GM18870 (cell line): ENCODE data around the gene TMC4.
"Not testable (repeated sequence)": the region's sequence is repeated elsewhere in the genome, so short reads cannot be mapped to it uniquely, and the experiment has no call there.

ENCODE experiments used
- ATAC-seq: cut with Tn5 transposase; IDR thresholded peaks from one replicate; pipeline ENCODE4 v1.9.1; 2021; ENCODE audit warnings: moderate library complexity; ENCODE audit not compliant: unreplicated experiment

TMC4 gene

DNA sequence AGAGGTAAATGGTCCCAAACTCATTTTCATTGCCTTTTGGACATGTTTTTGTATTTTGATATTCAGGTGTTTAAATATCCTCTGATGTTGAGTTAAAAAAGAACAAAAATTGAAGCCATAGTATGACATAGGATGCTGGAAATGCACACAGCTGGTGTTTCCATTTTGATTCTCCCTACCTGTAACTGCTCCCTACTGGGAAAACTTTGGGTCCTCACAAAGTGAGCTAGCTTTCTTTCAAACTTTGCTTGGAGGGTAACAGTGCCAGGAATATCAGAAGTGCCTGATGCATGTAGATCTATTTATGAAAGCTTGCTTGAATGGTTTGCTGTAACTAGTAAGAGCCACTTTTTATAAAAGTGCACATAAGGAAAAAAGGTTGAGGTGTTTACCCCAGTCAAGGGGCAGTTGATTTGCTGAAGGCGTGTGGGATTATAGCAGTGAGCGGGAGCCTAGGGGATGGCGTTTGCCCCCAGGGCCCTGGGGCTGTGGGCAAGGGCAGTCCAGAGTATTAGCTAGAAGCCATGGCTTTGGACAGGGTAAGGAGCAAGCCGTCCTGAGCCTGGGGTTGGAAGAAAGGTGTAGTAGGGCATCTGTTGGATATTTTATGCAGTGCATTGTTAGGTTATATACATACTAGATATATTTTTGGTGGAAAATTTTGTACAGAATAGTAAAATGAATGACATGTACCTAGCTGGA lies 32.0 kb upstream of the TMC4 start:
- ATAC-seq, result no peak

DNA sequence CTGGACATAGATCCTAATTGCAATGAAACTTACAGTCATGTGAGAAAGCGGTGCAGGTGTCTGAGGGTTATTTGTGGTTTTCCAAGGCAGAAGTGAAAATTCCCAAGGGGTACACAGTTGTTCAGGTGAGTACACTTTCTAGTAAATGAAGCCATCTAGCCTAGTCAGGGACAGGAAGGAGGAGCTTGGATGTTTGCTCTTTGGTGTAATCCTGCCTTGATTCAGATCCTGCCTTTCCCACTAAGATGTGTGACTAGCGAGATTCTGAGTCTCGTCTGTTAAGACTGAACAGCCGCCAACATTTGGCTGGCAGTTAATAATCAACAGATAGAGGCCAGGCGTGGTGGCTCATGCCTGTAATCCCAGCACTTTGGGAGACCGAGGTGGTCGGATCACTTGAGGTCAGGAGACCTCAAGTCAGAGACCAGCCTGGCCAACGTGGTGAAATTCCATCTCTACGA lies 30.2 kb upstream of the TMC4 start:
- ATAC-seq, result no peak

- no peak for ATAC-seq
Measured at GRCh38 chr19:54201980-54202379, 29.0 kb upstream of the TMC4 start.

DNA sequence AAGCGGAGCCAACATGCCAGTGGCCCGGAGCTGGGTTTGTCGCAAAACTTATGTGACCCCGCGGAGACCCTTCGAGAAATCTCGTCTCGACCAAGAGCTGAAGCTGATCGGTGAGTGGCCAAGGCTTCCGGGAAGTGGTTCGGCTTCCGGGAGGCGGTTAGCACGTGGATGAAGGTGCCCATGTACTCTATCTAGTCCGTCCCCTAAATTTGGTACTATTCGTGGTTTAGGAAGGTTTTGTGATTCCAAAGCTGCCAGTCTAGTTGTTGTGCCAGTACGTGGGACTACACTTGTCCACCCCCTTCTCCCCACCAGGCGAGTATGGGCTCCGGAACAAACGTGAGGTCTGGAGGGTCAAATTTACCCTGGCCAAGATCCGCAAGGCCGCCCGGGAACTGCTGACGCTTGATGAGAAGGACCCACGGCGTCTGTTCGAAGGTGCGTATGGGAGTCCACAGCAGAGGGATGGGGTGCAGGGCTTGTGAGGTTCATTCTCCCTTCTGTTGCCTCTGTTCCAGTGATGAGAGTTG lies 28.3 kb upstream of the TMC4 start:
- no peak for ATAC-seq

DNA sequence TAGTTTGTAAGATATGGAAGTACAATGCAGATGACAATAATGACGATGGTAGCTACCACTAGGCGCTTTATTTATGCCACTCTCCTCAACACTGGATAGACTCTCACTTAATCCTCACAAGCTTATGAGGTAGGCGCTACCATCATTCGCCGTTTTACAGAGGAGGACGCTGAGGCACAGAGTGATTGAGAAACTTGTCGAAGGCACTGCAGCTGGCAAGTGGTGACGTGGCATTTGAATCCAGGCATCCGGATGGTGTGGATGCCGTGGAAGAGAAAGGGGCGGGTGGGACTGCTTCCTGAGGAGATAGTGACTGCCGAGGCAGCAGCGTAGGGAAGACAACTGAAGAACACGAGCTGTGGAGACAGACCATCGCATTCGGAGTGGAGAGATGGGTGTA lies 26.4 kb upstream of the TMC4 start:
- no peak for ATAC-seq

DNA sequence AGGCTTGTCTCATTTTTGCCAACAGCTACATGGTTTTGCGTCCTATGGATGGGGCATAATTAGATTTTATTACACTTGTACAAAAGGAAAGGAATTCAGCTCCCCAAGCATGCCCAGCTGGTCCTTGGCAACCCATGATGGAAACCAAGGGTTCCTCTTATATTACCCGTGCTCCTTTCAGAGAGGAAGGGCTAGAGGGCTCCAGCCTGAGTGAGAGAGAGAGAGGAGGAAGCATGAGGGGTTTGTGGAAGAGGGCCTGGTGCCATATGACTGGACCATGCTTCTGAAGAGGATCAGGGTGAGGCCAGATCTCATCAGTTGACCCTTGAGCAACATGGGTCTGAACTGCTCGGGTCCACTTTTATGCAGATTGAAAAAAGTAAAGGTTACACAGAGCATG lies 24.2 kb upstream of the TMC4 start:
- ATAC-seq, result no peak

DNA sequence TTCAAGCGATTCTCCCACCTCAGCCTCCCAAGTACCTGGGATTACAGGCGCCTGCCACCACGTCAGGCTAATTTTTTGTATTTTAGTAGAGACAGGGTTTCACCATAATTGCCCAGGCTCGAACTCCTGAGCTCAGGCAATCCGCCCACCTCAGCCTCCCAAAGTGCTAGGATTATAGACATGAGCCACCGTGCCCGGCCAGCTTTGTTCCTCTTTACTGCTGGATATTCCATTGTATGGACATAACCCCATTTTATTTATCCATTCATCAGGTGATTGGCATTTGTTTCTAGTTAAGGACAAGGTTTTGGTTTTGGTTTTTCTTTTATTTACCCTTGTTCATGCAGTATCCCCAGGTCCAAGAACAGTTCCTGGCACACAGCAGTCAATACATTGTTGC lies 23.6 kb upstream of the TMC4 start:
- ATAC-seq, result no peak

DNA sequence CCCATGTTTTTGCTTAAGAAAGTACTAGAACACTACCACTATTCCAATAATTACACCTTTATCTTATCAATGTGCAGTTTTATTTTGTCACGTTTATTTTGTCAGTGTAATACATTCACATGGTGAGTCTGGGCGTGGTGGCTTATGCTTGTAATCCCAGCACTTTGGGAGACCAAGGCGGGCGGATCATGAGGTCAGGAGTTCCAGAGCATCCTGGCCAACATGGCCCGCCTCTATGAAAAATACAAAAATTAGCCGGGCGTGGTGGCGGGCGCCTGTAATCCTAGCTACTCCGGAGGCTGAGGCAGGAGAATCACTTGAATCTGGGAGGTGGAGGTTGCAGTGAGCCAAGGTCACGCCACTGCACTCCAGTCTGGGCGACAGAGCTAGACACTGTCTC lies 21.5 kb upstream of the TMC4 start:
- ATAC-seq, result not testable (repeated sequence)

- no peak for ATAC-seq
Measured at GRCh38 chr19:54193011-54193410, 20.1 kb upstream of the TMC4 start.

DNA sequence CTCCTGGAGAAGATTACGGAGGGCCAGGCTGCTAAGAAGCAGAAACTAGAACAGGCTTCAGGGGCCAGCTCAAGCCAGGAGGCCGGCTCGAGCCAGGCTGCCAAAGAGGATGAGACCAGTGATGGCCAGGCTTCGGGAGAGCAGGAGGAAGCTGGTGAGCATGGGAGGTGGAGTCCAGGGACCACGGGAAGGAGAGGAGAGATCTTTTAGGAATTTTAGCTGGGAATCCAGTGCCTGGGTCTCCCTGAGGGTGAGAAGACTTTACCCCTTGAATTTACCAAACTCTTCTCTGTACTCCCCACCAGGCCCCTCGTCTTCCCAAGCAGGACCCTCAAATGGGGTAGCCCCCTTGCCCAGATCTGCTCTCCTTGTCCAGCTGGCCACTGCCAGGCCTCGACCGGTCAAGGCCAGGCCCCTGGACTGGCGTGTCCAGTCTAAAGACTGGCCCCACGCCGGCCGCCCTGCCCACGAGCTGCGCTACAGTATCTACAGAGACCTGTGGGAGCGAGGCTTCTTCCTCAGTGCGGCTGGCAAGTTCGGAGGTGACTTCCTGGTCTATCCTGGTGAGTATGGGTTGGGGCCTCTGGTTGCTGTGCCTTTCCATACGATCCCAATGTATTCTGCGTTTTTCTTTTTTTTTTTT lies 19.0 kb upstream of the TMC4 start:
- no peak for ATAC-seq

DNA sequence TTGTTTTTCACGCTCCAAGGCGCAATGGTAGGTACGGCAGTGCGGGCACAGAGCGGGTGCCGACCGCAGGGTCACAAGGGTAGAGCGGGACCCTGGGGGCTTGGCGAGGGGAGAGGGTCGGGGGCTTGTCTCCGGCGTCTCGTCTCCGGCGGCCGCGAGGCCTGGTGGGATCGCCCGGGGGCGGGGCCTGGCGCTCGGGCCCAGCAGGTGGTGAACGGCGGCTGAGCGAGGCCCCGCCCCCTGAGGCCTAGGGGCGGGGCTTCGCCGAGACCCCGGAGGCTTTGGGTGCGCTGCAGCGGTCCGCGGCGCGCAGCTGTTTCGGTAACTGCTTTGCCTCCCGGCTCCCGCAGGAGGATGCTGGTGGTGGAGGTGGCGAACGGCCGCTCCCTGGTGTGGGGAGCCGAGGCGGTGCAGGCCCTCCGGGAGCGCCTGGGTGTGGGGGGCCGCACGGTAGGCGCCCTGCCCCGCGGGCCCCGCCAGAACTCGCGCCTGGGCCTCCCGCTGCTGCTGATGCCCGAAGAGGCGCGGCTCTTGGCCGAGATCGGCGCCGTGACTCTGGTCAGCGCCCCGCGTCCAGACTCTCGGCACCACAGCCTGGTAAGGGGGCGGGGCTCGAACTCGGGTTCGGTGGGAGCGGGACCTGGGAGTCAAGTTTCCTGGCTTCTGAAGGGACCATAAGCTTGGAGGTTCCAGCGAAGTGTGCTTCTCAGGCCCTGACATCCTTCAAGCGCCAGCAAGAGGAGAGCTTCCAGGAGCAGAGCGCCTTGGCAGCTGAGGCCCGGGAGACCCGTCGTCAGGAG lies 18.3 kb upstream of the TMC4 start, which contains the start of gene TSEN34:
Gene TSEN34 (plus strand): TSS at position 298 of the 800 bp plus-strand sequence. CDS start 57 bp downstream, at position 355.
- peak; percentile 14 for ATAC-seq

DNA sequence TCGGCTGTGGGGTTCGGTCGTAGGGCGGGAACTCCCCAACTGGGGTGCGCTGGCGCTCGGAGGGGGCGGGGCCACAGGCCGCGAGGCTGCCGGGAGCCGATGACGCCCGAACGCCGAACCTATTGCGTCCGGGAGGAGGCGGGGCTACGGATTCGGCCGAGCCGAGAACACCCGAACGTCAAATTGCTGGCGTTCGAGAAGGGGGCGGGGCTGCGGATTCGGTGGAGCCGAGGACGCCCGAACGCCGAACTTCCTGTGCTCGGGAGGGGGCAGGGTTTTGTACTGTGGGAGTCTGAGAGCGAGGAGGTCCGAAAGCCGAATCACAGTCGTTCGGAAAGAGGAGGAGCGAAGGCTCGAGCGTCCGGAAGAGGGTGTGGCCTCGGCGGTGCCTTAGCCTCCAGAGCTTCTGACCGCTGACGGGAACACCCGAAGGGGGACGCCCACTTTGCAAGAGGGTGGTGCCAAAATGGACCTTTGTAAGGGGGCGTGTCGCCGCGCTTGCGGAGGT lies 17.6 kb upstream of the TMC4 start:
- peak; percentile 35 for ATAC-seq

DNA sequence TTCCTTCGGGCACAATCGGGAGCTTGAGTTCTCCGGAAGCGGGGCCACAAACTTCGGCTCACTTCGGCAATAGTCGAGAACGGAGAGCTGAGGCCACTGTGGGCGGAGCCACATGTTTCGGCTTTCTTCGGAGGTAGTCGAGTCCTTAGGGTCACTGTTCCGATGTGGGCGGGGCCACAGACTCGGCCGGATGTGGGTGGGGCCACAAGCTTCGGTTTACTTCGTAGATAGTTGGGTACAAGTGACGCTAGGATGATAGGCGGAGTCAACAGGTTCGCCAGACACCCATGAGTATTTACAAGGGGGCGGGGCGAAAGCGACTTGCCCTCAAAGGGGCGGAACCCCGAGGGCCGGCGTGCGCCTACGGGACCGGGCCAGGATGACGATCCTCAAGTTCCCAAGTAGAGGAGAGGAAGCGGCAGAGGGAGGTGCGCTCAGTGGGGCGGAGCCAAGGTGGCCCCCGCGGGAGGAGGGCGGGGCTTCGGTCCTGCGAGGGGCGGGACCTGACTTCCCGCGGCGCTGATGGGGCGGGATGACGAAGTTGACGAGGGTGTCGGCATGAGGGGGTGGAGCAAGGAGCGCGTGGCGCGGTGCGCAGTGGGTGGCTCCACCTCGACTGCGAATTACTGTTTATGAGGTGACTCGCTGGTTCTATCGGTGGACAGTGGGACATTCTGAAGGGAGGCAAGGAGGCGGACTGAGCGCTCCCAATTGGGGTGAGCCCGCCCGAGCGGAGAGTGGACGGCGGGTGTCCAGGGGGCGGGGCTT lies 17.0 kb upstream of the TMC4 start:
- peak; percentile 63 for ATAC-seq

GRCh38 chr19:54189145-54189734 lies 16.3 kb upstream of the TMC4 start, which contains the start of gene MBOAT7:
TSS of gene MBOAT7 (minus strand) at chr19:54189580. CDS start at chr19:54188508, 1,072 bp downstream.
- ATAC-seq, result peak; percentile 10

DNA sequence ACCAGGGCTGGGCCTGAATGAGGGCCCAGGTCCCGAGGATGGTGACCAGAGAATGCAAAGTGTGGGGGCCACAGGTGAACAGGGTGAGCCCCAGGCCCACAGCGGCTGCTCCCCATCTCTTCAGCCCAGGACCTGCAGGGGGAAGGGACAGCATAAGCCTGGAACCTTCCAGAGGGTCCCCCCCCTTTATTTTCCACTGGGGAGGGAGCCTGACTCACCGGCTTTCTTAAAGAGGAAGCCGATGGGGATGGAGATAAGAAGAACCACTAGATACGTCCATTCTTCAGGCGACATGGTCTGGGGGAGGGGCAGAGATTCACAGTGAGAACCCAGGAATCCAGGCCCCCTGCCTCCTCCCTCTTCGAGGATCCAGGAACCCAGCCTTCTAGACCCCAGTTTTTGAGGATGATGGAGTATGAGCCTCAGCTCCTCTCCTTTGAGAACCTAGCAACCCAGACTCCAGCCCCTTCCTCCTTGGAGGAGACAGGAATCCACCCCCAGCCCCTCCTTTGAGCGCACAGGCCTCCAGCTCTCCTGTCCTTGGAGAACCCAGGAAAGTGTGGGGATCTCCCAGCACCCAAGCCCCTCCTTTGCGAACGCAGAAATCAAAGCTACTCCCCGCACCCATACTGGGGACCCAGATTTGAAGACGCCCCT lies 15.4 kb upstream of the TMC4 start:
- no peak for ATAC-seq

GRCh38 chr19:54186934-54187381 lies 14.0 kb upstream of the TMC4 start:
- no peak for ATAC-seq

- no peak for ATAC-seq
Measured at GRCh38 chr19:54186351-54186750, 13.4 kb upstream of the TMC4 start.

DNA sequence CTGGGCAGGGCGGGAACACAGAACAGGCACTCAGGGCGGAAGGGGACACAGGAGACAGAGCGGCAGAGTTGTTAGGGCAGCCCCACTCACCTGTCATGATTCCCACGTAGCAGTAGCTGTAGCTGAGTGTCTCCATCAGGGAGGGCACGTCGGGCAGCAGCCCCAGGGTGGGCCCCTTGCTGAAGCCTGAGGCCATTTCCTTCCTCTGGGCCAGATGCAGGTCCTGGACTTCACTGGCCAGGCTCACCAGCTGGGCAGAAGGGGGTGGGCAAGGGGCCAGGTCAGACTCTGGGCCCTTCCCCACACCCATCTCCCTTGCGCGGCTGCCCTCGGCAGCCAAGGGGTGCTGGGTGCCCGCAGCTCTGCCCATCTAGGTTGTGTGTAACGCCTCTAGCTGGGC lies 10.5 kb upstream of the TMC4 start:
- no peak for ATAC-seq

- ATAC-seq, result not testable (repeated sequence)
Measured at GRCh38 chr19:54181894-54182293, 8.9 kb upstream of the TMC4 start.
